ENCODE data around the gene LDLRAP1. TPM values are rescaled to one million over a fixed set of nuclear protein-coding genes. Genes with fewer than 3 reads are reported as not detected.

Gene LDLRAP1
- total RNA-seq, 1 donor: 18.5 TPM

DNA sequence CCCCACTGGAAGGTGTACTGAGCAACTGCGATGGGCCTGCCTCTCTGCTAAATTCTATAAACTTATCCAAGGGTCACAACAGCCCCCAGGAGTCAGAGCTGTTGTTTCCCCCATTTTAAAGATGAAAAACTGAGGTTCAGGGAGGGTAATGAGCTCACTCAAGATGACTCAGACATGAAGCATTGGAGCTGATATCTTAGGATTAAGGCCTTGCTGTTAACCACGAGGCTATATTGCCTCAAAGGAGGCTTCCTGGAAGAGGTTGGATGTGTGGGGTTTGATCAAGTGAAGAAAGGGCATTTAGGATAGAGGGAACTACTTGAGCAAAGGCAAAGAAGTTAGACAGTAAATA, 6.7 kb downstream of the LDLRAP1 start:
- H3K27me3 ChIP-seq (ENCODE audit: insufficient read depth, low read length): no peaks in the 10 kb centered on the region
- peaks cover 18% of the 10 kb centered on the region for H3K4me1 ChIP-seq (ENCODE audit: insufficient read depth, low read length)
- no peak overlapping the region for H2AFZ ChIP-seq (ENCODE audit: low read length)
- DNase-seq (ENCODE audit: insufficient read length, low spot score, missing footprints): peak; percentile 91
- peaks cover 60% of the 10 kb centered on the region for H3K79me2 ChIP-seq (ENCODE audit: insufficient read depth, low read length)
- peaks cover 71% of the 10 kb centered on the region for H4K20me1 ChIP-seq (ENCODE audit: insufficient read depth, low read length)
- H3K4me2 ChIP-seq (ENCODE audit: insufficient read depth, low read length): no peak overlapping the region
- no peak for TF ChIP-seq CTCF (IDR thresholded peaks at IDR 0.05; ENCODE audit: extremely low read depth, low read depth, low read length)
- H3K4me3 ChIP-seq (ENCODE audit: insufficient read depth, low read length): no peak overlapping the region
- H3K9me3 ChIP-seq (ENCODE audit: low read depth, low read length): no peaks in the 10 kb centered on the region
- peaks cover 5% of the 10 kb centered on the region for H3K36me3 ChIP-seq (ENCODE audit: insufficient read depth, low read length)
- H3K27ac ChIP-seq (ENCODE audit: low read depth, low read length): peak overlapping the region; percentile 7

GRCh38 chr1:25550683-25551310, 7.4 kb downstream of the LDLRAP1 start:
- Histone ChIP-seq H2AFZ (ENCODE audit: low read length) (no peak overlapping the region), H3K9me3 (ENCODE audit: low read depth, low read length) (no peaks in the 10 kb centered on the region), H3K4me3 (ENCODE audit: insufficient read depth, low read length) (no peak overlapping the region), H3K4me2 (ENCODE audit: insufficient read depth, low read length) (peak overlapping the region; percentile 24), H4K20me1 (ENCODE audit: insufficient read depth, low read length) (peaks cover 74% of the 10 kb centered on the region), H3K4me1 (ENCODE audit: insufficient read depth, low read length) (peaks cover 18% of the 10 kb centered on the region), H3K36me3 (ENCODE audit: insufficient read depth, low read length) (peaks cover 5% of the 10 kb centered on the region), H3K27ac (ENCODE audit: low read depth, low read length) (no peak overlapping the region), H3K79me2 (ENCODE audit: insufficient read depth, low read length) (peaks cover 57% of the 10 kb centered on the region), H3K27me3 (ENCODE audit: insufficient read depth, low read length) (no peaks in the 10 kb centered on the region)
- DNase-seq (ENCODE audit: insufficient read length, low spot score, missing footprints): no peak
- TF ChIP-seq CTCF (IDR thresholded peaks at IDR 0.05; ENCODE audit: extremely low read depth, low read depth, low read length): no peak

- DNase-seq (ENCODE audit: insufficient read length, low spot score, missing footprints): no peak
- no peak for TF ChIP-seq CTCF (IDR thresholded peaks at IDR 0.05; ENCODE audit: extremely low read depth, low read depth, low read length)
- Histone ChIP-seq H3K36me3 (ENCODE audit: insufficient read depth, low read length) (peaks cover 15% of the 10 kb centered on the region), H3K4me1 (ENCODE audit: insufficient read depth, low read length) (peaks cover 24% of the 10 kb centered on the region), H3K27me3 (ENCODE audit: insufficient read depth, low read length) (no peaks in the 10 kb centered on the region), H4K20me1 (ENCODE audit: insufficient read depth, low read length) (peaks cover 81% of the 10 kb centered on the region), H3K4me3 (ENCODE audit: insufficient read depth, low read length) (no peak overlapping the region), H3K9me3 (ENCODE audit: low read depth, low read length) (no peaks in the 10 kb centered on the region), H3K4me2 (ENCODE audit: insufficient read depth, low read length) (no peak overlapping the region), H3K27ac (ENCODE audit: low read depth, low read length) (no peak overlapping the region), H2AFZ (ENCODE audit: low read length) (no peak overlapping the region), H3K79me2 (ENCODE audit: insufficient read depth, low read length) (peaks cover 42% of the 10 kb centered on the region)
Observed at GRCh38 chr1:25553749-25554429, 10.5 kb downstream of the LDLRAP1 start.

GRCh38 chr1:25554430-25554780, 11.0 kb downstream of the LDLRAP1 start:
- Histone ChIP-seq H3K4me2 (ENCODE audit: insufficient read depth, low read length) (no peak overlapping the region), H3K9me3 (ENCODE audit: low read depth, low read length) (no peaks in the 10 kb centered on the region), H3K4me3 (ENCODE audit: insufficient read depth, low read length) (no peak overlapping the region), H4K20me1 (ENCODE audit: insufficient read depth, low read length) (peaks cover 78% of the 10 kb centered on the region), H3K4me1 (ENCODE audit: insufficient read depth, low read length) (peaks cover 19% of the 10 kb centered on the region), H3K27me3 (ENCODE audit: insufficient read depth, low read length) (no peaks in the 10 kb centered on the region), H3K27ac (ENCODE audit: low read depth, low read length) (no peak overlapping the region), H3K36me3 (ENCODE audit: insufficient read depth, low read length) (peaks cover 20% of the 10 kb centered on the region), H2AFZ (ENCODE audit: low read length) (no peak overlapping the region), H3K79me2 (ENCODE audit: insufficient read depth, low read length) (peaks cover 38% of the 10 kb centered on the region)
- TF ChIP-seq CTCF (IDR thresholded peaks at IDR 0.05; ENCODE audit: extremely low read depth, low read depth, low read length): no peak
- DNase-seq (ENCODE audit: insufficient read length, low spot score, missing footprints): no peak
